Measurements from ENCODE around the gene LMTK2.

The LMTK2 gene

DNA sequence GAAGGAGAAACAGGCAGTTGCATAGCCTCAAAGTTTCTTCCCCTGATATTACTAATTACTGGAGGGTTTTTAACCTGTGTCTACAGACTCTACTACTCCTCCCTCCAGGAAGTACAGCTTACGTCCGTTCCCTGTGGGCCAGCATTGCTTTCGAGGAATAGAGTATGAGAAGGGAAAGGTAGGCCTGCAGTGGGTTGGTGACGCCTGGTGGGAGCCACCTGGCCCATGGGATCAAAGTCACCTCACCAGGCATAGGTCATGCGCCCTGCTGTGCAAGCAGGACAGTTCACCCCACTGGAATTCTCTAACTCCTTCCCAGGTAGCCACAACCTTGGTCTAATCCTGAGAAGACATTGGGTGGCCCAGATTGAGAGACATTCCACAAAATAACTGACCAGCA, 29.8 kb downstream of the LMTK2 start:
- DNase-seq, result no peak
- TF ChIP-seq POLR2A (IDR thresholded peaks at IDR 0.05; ENCODE audit: low read length), result no peak
- TF ChIP-seq GATA1 (IDR thresholded peaks at IDR 0.05; ENCODE audit: low read depth, low read length), result no peak

DNA sequence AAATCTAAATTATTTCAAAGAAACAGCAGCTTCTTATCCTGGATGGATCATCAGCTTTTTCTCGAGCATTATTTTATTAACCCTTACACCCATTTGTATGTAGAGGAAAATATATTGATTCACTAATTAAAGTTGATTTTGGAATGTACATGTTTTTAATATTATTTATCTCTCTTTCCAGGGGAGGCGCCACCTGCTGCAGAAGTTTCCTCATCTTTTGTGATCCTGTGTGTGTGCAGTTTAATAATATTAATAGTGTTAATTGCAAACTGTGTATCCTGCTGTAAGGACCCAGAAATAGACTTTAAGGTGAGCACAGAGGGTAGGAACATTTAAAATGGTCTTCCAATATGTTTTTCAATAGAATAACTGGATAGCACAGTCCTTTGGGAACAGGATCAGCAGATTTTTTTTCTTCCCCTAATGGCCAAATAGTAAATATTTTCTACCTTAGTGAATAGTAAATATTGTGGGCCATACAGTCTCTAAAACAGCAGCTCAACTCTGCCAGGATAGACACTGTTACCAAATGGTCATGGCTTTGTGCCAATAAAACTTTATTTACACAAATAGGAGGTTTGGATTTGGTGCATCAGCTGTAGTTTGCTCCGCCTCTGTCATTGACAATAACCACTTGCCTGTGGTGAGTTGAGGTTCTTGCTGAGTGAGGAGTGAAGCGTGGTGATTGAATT, 30.6 kb downstream of the LMTK2 start:
- TF ChIP-seq POLR2A (IDR thresholded peaks at IDR 0.05; ENCODE audit: low read length), result no peak
- TF ChIP-seq GATA1 (IDR thresholded peaks at IDR 0.05; ENCODE audit: low read depth, low read length), result no peak
- no peak for DNase-seq

DNA sequence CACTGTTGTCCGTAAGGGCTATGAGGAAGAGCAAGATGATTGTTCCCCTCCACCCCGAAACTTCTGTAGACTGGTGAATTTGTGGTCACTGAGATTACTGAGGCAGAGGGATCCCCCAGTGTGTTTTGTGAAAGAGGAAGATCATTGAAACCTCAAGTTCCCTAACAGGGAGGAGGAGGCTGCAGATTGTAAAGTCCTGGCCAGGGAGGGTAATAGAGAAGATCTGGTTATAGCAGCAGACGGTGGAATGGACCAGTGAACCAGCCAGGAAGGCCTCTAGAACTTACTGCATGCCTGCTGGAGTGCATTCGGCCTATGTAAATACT, 31.1 kb downstream of the LMTK2 start:
- DNase-seq, result no peak
- TF ChIP-seq POLR2A (IDR thresholded peaks at IDR 0.05; ENCODE audit: low read length) (no peak), GATA1 (IDR thresholded peaks at IDR 0.05; ENCODE audit: low read depth, low read length) (no peak)

DNA sequence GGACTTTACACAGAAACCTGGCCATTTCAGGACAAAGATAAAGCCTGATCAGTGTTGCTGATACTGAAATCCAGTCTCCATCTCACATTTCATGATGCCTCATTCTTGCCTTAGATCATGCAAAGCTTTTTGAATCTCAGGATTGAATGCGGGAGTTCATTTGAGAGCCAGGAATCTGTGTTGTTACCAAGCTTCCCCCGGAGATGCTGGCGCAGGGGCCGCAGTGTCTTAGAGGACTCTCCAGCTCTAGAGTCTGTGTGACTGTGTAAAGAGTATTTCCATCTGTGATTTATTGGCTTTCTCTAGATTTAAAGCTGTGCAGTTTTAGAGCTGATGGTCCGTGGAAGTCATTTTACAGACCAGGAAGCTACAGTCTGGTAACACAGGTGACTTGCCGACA, 32.0 kb downstream of the LMTK2 start:
- DNase-seq, result no peak
- no peak for TF ChIP-seq GATA1 (IDR thresholded peaks at IDR 0.05; ENCODE audit: low read depth, low read length)
- no peak for TF ChIP-seq POLR2A (IDR thresholded peaks at IDR 0.05; ENCODE audit: low read length)

DNA sequence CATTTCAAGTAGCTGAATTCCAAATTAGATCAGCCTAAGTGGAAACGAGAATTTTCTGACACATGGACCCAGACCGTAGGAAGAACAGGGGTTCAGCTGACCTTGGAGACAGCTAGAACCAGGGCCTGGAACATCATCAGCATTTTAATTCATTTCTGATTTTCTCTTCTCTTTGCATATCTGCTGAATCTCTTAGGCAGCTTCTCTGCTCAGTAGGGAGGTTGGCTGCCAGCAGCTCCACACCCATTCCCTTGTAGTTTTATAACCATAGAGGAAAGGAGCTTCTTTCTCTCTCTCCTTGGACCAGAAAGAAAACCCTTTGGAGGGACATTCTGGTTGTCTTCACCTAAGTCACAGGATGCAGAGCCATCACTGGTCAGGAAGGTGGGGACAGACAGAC, 36.0 kb downstream of the LMTK2 start:
- no peak for TF ChIP-seq POLR2A (IDR thresholded peaks at IDR 0.05; ENCODE audit: low read length)
- no peak for TF ChIP-seq GATA1 (IDR thresholded peaks at IDR 0.05; ENCODE audit: low read depth, low read length)
- DNase-seq, result no peak

DNA sequence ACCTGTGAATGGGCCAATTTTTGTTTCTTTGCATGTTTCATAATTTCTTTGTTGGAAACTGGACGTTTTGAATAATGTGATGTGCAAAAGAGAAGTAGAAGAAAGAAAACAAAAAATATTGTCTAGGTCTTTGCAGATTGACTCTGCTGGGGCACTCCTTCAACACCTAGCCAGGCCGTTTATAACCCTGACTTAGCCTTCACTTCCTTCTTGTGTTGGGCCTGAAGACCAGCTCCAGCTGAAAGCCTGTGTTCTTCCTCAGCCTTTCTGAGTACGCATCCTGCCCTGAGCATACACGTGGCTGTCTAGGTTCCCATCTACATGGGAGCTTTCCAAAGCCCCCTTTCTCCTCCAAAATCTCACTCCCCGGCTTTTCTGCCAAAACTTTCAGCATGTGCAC, 41.9 kb downstream of the LMTK2 start:
- TF ChIP-seq GATA1 (IDR thresholded peaks at IDR 0.05; ENCODE audit: low read depth, low read length) (no peak), POLR2A (IDR thresholded peaks at IDR 0.05; ENCODE audit: low read length) (no peak)
- no peak for DNase-seq

DNA sequence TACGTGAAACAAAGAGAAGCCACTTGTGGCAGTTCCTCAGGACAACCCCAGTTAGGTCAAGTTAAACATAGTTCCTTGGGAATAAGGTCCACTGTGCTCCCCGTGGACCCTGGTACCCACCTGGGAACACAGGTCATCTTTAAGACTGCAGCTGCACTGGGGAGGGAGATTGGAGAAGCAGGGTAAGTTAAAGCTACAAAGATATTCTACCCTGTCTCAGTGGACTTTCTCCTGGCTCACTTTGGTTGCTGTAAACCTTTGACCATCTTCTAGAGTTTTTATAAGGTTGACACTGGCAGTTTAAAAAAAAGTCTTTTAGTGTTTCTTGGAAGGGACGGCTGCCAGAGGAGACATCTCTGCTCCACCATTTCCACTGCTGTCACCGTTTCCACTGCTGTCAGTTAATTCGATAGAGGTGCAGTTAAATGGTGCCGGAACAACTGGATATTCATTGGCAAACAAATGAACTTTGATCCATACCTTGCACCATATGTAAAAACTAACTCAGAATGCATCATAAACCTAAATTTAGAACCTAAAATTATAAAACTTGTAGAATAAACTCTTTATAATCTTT, 42.5 kb downstream of the LMTK2 start:
- DNase-seq, result no peak
- TF ChIP-seq GATA1 (IDR thresholded peaks at IDR 0.05; ENCODE audit: low read depth, low read length) (no peak), POLR2A (IDR thresholded peaks at IDR 0.05; ENCODE audit: low read length) (no peak)

DNA sequence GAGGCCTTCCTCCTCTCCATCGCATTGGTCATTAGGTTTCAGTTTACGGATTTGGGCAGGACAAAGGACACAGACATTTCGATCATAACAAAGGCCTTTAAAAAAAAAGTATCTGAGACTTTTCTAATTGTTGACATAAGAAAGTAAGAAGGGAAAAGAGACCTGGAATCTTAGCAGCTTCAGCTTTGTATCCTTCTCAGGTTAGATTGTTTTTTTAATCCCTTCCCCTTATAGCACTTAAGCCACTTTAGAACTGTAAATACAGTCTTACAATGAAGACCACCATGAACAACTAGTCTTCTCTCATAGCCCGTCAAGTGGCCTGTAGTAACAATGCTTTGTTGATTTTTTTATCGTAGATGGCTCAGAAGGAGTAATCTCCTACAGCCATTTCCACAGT, 45.2 kb downstream of the LMTK2 start:
- TF ChIP-seq POLR2A (IDR thresholded peaks at IDR 0.05; ENCODE audit: low read length), result no peak
- no peak for TF ChIP-seq GATA1 (IDR thresholded peaks at IDR 0.05; ENCODE audit: low read depth, low read length)
- DNase-seq, result no peak

DNA sequence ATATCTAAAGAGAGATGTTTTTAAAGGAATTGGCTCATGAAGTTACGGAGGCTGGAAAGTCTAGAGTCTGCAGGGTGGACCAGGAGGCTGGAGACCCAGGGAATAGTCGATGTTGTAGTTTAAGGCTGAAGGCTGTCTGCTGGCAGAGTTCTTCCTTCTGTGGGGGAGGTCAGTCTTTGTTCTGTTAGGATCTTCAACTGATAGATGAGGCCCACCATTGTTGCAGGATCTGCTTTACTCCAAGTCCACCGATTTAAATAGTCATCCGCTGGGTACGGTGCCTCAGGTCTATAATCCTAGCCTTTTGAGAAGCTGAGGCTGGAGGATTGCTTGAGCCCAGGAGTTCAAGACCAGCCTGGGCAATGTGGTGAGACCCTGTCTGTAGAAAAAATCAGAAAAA, 50.0 kb downstream of the LMTK2 start:
- TF ChIP-seq GATA1 (IDR thresholded peaks at IDR 0.05; ENCODE audit: low read depth, low read length) (no peak), POLR2A (IDR thresholded peaks at IDR 0.05; ENCODE audit: low read length) (no peak)
- no peak for DNase-seq

DNA sequence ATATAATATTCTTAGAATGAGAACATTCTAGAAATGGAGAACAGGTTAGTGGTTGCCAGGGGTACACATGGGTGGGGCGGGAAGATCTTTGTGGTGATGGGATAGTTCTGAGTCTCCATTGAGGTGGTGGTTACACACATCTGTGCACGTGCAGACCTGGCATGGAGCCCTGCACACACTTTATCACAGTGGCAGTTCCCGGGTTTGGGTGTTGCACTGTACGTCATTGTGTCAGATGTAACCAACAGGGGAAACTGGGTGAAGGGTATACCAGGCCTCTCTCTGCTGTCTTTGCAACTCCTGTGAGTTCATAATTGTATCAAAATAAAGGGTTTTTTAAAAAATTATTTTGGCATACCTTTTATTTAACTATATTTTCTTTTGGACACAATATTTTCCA, 51.1 kb downstream of the LMTK2 start:
- TF ChIP-seq POLR2A (IDR thresholded peaks at IDR 0.05; ENCODE audit: low read length) (no peak), GATA1 (IDR thresholded peaks at IDR 0.05; ENCODE audit: low read depth, low read length) (no peak)

DNA sequence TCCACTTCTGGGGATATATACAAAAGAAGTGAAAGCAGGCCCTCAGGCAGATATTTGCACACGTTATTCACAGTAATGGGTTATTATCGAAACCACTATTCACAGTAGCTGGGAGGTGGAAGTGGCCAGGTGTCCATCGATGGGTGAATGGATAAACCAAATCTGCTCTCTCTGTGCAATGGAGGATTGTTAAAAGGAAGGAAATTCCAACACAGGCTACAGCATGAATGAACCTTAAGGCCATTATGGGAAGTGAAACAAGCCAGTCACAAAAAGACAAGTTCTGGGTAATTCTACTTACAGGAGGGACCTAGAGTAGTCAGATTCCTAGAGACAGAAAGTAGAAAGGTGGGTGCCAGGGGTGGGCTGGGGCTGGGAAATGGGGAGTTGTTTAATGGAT, 56.1 kb downstream of the LMTK2 start:
- DNase-seq, result no peak
- TF ChIP-seq GATA1 (IDR thresholded peaks at IDR 0.05; ENCODE audit: low read depth, low read length), result no peak
- TF ChIP-seq POLR2A (IDR thresholded peaks at IDR 0.05; ENCODE audit: low read length), result no peak

More for the DNA sequence above, 51.1 kb downstream of the LMTK2 start:
- DNase-seq, result no peak

DNA sequence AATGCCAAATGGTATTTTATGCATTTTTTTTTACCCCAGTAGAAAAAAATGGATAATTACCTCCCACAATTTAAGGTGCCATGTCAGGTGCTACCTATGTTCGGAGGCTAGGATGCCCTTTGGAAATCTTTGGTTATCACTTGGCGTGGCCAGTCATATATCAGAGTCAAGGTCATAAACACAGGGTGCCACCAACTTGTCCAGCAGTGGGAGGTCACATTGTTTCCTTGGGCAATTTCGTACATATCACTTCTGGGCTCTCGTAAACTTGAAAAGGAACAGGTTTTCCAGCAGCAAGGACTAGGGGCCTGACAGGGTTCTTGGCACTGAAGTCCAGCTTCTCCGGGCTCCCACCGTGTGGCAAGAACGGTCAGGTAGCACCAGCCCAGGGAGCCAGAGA, 56.6 kb downstream of the LMTK2 start:
- TF ChIP-seq POLR2A (IDR thresholded peaks at IDR 0.05; ENCODE audit: low read length) (no peak), GATA1 (IDR thresholded peaks at IDR 0.05; ENCODE audit: low read depth, low read length) (no peak)
- no peak for DNase-seq

DNA sequence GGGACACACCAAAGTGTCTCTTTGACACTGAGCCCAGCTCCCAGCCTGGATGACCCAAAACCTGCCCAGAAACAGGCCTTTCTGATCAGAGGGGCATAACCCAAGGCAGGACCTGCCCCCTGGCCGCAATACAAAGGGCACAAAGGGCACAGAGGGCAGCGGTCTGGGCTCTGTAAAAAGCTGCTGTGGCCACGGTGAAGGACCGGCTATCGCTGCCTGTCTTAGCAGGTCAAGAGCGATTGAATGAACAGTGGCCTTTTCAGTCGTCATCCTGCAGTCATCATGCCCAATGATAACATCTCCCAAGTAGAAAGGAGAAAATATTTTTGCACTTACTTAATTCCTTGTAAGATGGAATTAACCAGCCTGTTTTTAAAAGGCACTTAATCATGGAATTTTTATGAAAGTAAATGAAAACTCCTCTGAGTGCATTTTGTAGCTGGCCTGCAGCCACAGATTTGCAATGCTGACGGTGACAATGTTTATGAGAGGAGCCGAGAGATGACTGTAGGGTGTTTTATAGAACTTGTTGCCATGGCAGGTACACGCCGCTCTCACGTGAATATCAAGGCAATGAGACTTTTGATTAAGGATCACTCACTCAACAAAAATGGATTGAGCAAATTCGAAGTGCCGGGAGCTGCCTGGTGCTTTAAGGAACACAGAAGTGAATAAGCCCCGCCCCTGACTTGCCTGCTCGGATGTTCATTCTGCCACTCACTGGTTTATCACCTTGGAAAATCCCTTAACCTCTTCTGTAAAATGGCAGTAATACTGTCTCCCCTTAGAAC, 57.2 kb downstream of the LMTK2 start:
- no peak for DNase-seq
- TF ChIP-seq GATA1 (IDR thresholded peaks at IDR 0.05; ENCODE audit: low read depth, low read length) (no peak), POLR2A (IDR thresholded peaks at IDR 0.05; ENCODE audit: low read length) (no peak)

DNA sequence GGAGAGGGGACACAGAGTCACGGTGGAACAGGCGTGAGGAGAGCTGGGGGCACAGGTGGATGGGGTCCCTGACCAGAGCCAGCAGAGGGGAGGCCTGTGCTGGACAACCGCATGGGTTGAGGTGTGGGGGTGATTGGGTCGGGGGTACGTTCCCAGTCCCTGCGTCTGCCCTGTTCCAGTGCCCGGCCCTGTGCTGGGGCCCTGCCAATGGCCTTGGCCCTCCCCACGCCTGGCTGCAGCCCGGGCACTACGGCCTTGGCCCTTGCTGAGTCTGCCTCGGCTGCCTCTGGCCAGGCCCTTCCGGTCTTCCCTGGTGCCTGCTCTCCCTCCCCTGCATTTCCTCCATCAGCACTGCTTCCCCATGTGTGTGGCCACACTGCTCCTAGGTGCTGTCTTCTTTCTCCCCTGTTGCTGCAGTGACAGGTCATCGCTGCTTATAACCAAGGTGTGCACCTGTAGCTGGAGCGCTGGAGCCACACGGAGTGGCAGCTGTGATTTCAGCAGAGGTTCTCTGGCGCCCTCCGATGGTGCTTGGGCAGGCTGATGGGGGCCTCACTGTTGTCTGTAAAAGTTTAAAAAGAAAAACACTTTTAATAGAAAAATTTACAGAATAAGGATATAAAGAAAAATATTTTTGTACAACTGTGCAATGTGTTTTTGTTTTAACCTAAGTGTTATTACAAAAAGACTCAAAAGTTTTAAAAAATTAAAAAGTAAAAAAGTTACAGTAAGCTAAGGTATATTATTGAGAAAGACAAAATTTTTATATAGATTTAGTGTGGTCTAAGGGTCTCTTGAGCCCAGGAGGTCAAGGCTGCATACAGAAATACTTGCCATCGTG, 59.4 kb downstream of the LMTK2 start:
- TF ChIP-seq GATA1 (IDR thresholded peaks at IDR 0.05; ENCODE audit: low read depth, low read length) (no peak), POLR2A (IDR thresholded peaks at IDR 0.05; ENCODE audit: low read length) (no peak)
- peak; percentile 10 to 49 for DNase-seq
